ENCODE results near the gene CDK16.

Gene CDK16

GRCh38 chrX:47186096-47186740 lies 32.3 kb upstream of the CDK16 start:
- DNase-seq (ENCODE audit: low read depth), result no peak

GRCh38 chrX:47187106-47187677 lies 31.3 kb upstream of the CDK16 start:
- no peak for DNase-seq (ENCODE audit: low read depth)

GRCh38 chrX:47189906-47190305 lies 28.6 kb upstream of the CDK16 start:
- no peak for DNase-seq (ENCODE audit: low read depth)

DNA sequence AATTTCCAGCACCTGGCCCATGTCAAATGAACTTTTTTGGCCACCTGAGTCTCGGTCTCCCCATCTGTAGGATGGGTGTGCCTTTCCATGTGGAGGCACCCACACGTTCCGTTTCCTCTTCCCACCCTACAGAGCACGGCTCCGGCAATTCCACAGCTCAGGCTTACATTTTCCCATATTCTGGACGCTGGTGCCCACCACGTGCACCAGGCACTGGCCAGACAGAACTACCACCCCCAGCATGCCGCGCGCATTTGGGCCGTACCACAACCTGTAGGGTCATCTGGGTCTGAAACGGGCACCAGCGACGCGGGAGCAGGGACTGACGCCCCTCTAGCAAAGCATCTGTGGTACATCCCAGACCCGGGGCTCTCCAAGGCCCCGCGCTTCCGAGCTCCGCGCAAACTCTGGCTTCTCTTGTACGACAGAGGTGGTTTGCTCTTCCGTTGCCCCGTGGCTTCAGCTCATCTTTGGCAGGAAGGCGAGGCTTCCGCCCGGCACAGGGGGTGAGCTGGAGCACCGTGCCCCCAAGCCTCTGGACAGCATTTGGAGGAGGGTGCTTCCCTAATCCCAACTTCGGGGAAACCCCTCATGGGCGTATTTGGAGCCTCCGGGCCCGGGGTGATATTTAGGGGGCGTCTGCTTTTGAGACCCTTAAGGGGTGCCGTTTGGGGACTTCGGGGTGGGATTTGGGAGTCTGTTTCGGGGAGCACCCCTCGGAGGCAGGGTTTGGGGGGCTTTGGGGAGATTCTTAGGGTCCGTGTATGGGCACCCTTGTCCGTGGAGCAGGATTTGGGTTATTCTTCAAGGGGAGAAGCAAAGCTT lies 27.8 kb upstream of the CDK16 start:
- peak; percentile 92 for DNase-seq (ENCODE audit: low read depth)

DNA sequence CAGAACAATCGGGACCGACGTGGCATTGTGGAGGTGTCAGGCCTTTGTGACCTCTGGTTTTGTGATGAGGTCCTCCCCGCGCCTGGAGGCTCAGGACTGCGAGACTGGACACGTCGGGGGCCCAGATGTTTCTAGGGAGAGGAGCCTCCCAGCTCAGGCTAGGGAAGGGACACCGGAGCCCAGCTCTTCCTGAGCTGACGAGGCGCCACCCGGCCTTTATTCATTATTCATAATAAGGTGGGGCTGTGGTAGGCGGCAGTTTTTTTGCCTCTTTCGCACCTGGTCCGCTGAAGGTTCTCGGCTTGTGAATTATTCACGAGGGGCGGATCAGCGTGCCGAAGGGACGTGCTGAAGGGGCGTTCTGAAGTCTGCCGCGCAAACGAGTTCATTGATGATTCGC lies 27.1 kb upstream of the CDK16 start:
- peak; percentile 26 for DNase-seq (ENCODE audit: low read depth)

DNA sequence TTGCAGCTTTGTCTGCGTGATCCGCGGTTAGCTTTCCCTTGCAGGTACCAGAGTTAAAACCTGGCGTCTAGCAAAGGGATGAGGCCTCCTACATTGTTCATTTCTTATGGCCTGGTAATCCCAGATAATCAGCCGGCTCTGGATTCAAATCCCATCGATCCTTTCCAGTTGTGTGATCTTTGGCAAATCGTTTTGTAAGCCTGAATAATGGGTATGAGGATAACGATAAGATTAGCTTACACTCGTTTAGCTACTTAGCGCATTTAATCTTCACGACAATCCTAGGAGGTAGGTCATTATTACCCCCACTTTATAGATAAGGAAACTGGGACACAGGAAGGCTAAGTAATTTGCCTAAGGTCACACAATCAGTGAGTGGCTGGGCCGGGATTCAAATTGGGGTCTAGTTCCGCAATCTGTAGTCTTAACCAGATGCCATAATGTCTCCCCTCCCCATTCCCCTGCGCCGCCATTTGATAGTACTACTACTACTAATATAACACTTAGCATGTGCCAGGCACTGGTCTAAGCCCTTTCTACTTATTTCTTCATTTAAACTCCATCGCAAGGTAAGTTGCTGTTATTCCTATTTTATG lies 26.6 kb upstream of the CDK16 start:
- no peak for DNase-seq (ENCODE audit: low read depth)

- peak; percentile 92 for DNase-seq (ENCODE audit: low read depth)
These were observed 24.8 kb upstream of the CDK16 start, which contains the start of gene UBA1 for GRCh38 chrX:47193475-47194193. Gene UBA1 (plus strand): TSS chrX:47193829. CDS start chrX:47198803, 4,974 bp downstream.

DNA sequence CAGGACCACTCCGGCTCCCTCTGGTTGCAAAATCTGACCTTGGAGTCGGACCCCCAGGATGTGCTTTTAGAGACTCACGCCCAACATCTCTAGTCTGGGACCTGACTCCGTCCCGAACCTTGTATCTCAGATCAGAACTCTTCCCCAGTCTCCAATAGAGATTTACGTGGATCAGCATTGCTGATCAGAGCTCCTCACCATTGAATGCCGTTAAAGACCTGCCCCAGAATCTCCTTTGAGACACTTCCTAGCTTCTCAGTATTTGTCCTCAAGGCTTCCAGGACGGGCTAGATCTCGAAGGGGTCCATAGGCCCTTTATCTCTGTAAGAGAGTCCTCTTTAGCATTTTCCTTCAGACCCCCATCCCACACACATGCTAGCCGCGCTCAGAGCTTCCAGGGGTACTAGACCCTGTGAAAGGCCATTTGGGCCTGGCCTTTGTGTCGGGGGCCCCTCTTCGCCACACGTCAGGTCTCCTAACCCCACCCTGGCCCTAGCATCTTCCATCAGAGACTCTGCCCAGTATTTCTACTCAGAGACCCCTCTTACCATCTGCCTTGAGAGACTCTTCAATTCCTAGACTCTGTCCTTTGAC lies 24.2 kb upstream of the CDK16 start:
- no peak for DNase-seq (ENCODE audit: low read depth)

DNA sequence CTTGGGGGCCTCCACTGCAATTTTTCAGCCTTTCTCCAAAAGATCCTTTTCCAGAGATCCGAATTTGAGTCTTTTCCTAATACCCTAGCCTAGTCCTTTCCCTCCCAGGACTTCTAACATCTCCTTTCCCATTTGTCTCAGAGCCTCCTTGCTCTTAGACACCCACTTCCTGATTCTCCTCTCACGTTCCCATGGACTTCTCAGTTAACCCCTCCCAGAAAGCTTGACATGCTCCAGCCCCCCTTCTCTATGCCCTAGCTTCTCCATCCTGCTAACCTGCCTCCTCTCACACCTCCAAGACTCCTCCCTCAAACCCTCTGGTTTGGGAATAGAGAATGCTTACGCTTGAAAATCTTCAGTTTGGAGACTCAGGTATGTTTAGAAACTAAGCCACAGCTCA lies 22.4 kb upstream of the CDK16 start:
- DNase-seq (ENCODE audit: low read depth), result no peak

GRCh38 chrX:47197526-47197925 lies 21.0 kb upstream of the CDK16 start:
- no peak for DNase-seq (ENCODE audit: low read depth)

GRCh38 chrX:47198026-47198686 lies 20.3 kb upstream of the CDK16 start:
- peak; percentile 52 for DNase-seq (ENCODE audit: low read depth)

DNA sequence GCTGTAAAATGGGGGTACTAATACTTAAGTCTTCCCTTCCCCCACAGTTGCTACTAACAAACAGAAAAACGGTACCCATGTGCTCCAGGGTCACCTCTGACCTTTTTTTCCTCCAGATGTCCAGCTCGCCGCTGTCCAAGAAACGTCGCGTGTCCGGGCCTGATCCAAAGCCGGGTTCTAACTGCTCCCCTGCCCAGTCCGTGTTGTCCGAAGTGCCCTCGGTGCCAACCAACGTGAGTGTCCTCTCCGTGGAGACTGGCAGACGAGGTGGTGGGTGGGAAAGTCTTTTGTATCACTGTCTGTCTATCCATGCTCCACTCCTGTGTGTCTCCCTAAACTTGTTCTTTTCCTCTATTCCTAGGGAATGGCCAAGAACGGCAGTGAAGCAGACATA lies 19.8 kb upstream of the CDK16 start:
- DNase-seq (ENCODE audit: low read depth), result no peak

GRCh38 chrX:47199286-47199685 lies 19.2 kb upstream of the CDK16 start:
- no peak for DNase-seq (ENCODE audit: low read depth)

DNA sequence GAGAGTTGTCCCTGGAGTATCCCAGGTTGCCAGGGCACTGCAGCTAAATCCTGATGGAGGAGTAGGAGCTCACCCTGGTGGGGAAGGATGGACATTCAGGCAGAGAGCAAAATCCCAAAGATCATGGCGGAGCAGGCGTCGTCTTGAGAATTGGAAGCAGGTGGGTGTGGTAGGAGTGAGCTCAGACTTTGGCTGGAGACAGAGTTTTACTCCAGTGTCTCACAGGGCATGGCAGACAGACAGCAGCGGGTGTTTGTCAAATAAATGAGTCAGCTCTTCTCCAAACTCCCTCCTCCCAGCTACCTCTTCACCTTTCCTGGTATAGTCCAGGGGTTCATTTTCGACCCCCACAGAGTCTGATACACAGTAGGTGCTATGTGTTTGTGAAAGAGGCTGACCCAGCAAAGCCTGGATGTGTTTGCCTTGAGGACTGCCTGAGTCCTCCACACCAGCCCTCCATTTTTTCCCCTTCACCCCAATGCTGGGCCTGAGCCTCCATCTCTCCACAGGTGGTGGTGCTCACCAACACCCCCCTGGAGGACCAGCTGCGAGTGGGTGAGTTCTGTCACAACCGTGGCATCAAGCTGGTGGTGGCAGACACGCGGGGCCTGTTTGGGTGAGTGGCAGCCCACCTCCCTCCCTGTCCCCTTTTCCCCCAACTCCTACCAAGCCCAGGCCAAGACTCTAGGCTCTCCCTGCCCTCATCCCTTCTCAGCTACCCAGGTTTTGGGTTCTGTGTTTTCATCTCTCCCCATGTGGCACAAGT lies 17.9 kb upstream of the CDK16 start:
- peak; percentile 53 for DNase-seq (ENCODE audit: low read depth)

DNA sequence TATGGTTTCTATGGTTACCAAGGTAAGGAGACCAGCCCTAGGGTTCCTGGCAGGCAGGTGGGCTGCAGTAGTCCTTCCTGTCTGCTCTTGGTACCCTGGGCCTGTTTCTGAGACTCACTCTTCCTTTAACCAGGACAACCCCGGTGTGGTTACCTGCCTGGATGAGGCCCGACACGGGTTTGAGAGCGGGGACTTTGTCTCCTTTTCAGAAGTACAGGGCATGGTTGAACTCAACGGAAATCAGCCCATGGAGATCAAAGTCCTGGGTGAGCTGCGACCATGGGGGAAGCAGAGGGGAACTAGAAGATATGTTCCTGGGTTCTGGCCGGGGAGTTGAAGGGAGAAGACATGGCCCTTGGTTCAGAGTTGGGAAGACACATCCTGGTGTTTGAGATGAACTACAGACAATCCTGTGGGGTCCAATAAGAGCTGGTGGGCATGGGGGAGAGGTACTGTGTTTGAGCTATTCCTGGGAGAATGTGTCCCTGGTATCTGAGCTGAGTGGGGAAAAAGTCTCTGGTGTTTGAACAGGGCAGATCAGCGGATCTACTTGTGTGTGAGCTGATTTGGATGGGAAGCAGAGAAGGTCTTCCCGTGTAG lies 17.0 kb upstream of the CDK16 start:
- no peak for DNase-seq (ENCODE audit: low read depth)

GRCh38 chrX:47202316-47202715 lies 16.2 kb upstream of the CDK16 start:
- DNase-seq (ENCODE audit: low read depth), result no peak

GRCh38 chrX:47202877-47203276 lies 15.6 kb upstream of the CDK16 start:
- no peak for DNase-seq (ENCODE audit: low read depth)

DNA sequence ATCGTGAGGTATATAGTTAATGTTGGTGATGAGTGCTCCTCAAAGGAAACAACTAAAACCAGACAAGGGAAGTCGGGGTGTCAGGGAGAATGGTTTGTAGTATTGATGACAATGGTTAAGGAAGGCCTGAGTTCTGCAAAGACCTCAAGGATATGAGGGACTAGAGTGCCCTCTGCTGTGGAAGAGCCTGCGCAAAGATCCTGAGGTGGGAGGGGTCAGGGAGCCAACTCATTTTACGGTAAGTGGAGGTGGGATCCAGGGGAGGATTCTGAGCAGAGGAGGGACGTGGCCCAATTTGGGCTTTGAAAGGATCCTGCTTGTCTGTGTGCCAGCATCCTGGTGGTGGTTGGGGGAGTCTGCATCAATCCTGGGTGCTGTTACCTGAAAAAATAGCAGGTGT lies 13.5 kb upstream of the CDK16 start:
- DNase-seq (ENCODE audit: low read depth), result no peak

- DNase-seq (ENCODE audit: low read depth), result peak; percentile 45
These were observed 12.2 kb upstream of the CDK16 start for GRCh38 chrX:47206316-47206715.

- no peak for DNase-seq (ENCODE audit: low read depth)
These were observed 10.4 kb upstream of the CDK16 start for GRCh38 chrX:47208108-47208507.

All from EH (cell line).